IPS-18a (cell line): ENCODE data around the gene RTL5.

Experiments used
- H3K27ac ChIP-seq: one replicate; pipeline ENCODE4 v1.5.1; 2013; ENCODE audit warnings: low read length
- H3K27me3 ChIP-seq: one replicate; pipeline ENCODE4 v1.6.1; 2013; ENCODE audit warnings: mild to moderate bottlenecking, low read length; ENCODE audit not compliant: control insufficient read depth, insufficient read depth
- H3K36me3 ChIP-seq: one replicate; pipeline ENCODE4 v1.6.1; 2013; ENCODE audit warnings: low read depth, low read length; ENCODE audit not compliant: control insufficient read depth
- H3K4me1 ChIP-seq: one replicate; pipeline ENCODE4 v1.6.1; 2013; ENCODE audit warnings: low read depth, low read length; ENCODE audit not compliant: control insufficient read depth
- H3K4me3 ChIP-seq: one replicate; pipeline ENCODE4 v1.5.1; 2013; ENCODE audit warnings: low read length
- H3K9ac ChIP-seq: one replicate; pipeline ENCODE4 v1.6.1; 2013; ENCODE audit warnings: mild to moderate bottlenecking, low read length, moderate library complexity
- H3K9me3 ChIP-seq: one replicate; pipeline ENCODE4 v1.6.1; 2013; ENCODE audit warnings: low read depth, low read length; ENCODE audit not compliant: control insufficient read depth

RTL5 gene

DNA sequence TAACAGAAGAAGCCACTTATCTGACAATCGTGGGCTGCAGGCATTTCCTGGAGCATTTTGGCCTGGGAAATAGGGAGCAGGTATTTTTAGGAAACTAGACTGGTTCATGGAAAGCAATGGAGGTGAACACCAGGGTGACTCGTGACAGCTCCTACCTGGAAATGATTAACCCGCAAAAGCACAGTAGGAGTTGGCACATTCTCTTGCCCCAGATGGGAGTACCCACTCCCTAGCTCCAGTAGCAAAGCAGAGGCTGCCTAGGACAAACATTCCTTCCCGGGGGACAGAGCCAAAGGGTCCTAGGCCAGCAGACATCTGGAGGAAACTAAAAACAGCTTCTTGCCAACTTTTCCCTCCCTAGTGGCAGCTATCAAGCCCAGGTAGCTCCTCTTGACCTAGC is 29.0 kb downstream of the RTL5 start:
- H3K27ac ChIP-seq, result no peak overlapping the region
- H3K36me3 ChIP-seq, result no peaks in the 10 kb centered on the region
- peaks cover 5% of the 10 kb centered on the region for H3K4me1 ChIP-seq
- peaks cover 16% of the 10 kb centered on the region for H3K9me3 ChIP-seq
- H3K27me3 ChIP-seq, result no peaks in the 10 kb centered on the region
- H3K9ac ChIP-seq, result no peak overlapping the region
- H3K4me3 ChIP-seq, result no peak overlapping the region

DNA sequence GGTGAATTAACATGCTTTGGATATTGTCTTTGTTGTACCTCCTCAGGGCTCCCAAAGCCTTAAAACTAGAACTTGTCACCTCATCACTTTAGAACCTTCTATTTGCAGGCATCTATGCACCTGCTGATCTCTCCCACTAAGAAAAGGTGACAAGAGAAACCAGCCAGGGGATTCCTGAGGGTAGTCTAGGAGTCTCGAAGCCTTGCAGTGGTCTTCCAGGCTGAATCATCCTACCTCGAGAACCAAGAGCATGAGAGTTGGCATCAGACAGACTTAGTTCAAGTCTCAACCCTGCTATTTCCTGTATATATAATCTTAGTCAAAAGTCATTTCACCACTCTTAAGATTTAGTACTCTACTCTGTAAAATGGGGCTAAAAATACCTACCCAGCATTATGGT is 29.6 kb downstream of the RTL5 start:
- H3K36me3 ChIP-seq, result no peaks in the 10 kb centered on the region
- H3K9ac ChIP-seq, result no peak overlapping the region
- peaks cover 5% of the 10 kb centered on the region for H3K4me1 ChIP-seq
- no peaks in the 10 kb centered on the region for H3K27me3 ChIP-seq
- peaks cover 17% of the 10 kb centered on the region for H3K9me3 ChIP-seq
- H3K4me3 ChIP-seq, result no peak overlapping the region
- H3K27ac ChIP-seq, result no peak overlapping the region

DNA sequence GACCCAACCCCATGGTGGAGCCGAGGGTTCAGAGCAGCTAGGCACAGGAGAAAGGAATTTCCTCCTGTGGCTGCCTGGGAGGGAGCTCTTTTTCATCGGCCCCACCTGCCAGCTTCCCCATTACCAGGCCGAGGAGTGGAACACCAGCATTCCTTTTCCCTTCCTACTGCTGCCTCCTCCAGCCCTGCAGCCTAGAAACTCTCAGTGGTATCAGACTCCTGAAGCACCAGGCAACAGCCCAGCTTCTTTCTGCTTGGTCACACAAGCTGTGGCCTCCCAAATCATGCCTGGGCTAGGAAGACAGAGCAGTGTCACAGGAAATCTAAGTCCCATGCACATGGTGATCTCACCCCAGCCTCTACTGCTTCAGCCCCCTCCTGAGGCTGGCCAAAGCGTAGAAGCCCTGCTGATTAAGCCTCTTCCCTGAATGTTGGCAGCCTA is 30.1 kb downstream of the RTL5 start:
- H3K27ac ChIP-seq, result no peak overlapping the region

DNA sequence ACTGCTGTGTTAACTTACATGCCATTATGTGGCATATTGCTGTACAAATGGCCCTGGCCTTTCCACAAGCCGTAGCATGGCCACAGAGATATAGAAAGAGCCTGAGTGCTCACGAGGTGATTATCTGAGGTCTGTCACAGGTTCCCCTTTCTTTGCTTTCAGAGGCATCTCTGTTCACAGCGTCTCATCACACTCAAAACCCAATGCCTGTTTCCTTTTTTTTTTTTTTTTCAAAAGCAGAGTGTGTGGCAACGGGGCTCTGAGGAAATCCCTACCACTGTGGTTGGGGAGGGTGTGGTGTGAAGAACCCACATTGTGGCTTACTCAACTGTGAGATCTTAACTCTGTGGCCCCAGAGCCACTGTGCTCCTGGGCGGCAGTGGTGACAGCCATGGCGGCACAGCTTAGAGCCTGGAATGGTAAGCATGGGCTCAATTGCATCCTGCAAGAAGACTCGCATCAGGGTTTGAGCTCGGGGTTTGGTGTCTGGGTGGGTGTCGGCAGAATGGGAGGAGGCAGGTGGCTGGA is 30.8 kb downstream of the RTL5 start:
- H3K9ac ChIP-seq, result no peak overlapping the region
- H3K4me1 ChIP-seq, result peaks cover 5% of the 10 kb centered on the region
- no peak overlapping the region for H3K27ac ChIP-seq
- H3K36me3 ChIP-seq, result no peaks in the 10 kb centered on the region
- H3K4me3 ChIP-seq, result no peak overlapping the region
- no peaks in the 10 kb centered on the region for H3K27me3 ChIP-seq
- H3K9me3 ChIP-seq, result peaks cover 20% of the 10 kb centered on the region

More for the DNA sequence above, 30.1 kb downstream of the RTL5 start:
- Histone ChIP-seq H3K9ac (no peak overlapping the region), H3K4me3 (no peak overlapping the region), H3K36me3 (no peaks in the 10 kb centered on the region), H3K4me1 (peaks cover 5% of the 10 kb centered on the region), H3K9me3 (peaks cover 20% of the 10 kb centered on the region), H3K27me3 (no peaks in the 10 kb centered on the region)

DNA sequence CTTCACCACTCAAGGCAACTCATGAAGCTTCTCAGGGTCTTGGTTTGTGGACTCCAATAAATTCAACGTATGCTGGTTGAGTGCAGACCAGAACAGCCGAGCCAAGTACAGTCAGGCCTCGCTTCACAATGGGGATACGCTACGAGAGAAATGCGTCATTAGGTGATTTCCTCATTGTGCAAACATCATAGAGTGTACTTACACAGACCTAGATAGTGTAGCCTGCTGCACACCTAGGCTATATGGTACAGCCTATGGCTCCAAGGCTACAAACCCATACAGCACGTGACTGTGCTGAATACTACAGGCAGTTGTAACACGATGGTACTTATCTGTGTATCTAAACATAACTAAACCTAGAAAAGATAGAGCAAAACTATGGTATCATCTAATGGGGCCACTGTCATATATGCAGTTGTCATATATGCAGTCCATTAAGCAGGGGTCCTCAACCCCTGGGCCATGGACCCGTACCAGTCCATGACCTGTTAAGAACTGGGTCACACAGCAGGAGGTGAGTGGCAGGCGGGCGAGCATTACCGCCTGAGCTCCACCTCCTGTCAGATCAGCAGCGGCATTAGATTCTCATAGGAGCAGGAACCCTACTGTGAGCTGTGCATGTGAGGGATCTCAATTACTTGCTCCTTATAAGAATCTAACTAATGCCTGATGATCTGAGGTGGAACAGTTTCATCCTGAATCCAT is 31.5 kb downstream of the RTL5 start:
- no peaks in the 10 kb centered on the region for H3K27me3 ChIP-seq
- H3K4me1 ChIP-seq, result peaks cover 5% of the 10 kb centered on the region
- H3K9ac ChIP-seq, result no peak overlapping the region
- no peak overlapping the region for H3K27ac ChIP-seq
- no peaks in the 10 kb centered on the region for H3K36me3 ChIP-seq
- peaks cover 20% of the 10 kb centered on the region for H3K9me3 ChIP-seq
- no peak overlapping the region for H3K4me3 ChIP-seq

DNA sequence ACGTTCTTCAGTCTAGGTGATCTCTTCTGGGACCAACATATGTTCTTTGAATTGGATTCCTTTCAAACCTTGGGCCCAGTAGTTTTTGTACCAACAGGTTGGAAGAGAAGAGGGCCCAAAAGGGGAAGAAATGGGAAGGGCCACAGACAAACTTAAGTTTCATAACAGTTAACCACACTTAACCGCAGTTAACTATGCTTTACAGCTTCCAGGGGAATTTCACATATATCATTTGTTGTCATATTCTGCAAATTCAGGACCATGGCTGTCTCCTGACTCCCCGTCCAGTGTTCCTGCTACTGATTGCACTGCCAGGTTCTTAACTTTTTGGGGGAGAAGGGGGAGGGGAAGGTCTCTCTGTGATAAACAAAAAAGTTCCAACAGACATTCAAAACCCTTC is 34.6 kb downstream of the RTL5 start:
- no peaks in the 10 kb centered on the region for H3K27me3 ChIP-seq
- no peak overlapping the region for H3K9ac ChIP-seq
- no peaks in the 10 kb centered on the region for H3K36me3 ChIP-seq
- H3K27ac ChIP-seq, result no peak overlapping the region
- H3K4me1 ChIP-seq, result peaks cover 12% of the 10 kb centered on the region
- H3K9me3 ChIP-seq, result peaks cover 15% of the 10 kb centered on the region
- no peak overlapping the region for H3K4me3 ChIP-seq

DNA sequence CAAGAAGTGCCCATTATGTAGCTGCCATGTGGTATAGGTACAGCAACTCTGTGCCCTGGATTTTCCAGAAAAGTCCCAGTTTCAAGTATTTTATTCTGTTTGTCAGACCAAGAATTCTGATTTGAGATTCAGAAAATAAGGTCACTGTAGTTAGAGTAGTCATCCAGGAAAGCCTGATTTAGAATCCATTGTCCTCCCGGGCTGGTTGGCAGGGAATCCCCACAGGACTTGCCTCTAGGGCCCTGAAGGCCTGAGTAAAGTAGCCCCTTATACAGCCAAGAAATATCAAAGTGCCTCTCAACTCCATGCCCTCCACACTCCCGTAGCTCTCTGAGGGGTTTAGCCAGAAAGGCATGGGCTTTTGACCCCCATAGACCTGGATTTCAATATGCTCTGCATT is 36.3 kb downstream of the RTL5 start:
- Histone ChIP-seq H3K27ac (no peak overlapping the region), H3K9me3 (peaks cover 15% of the 10 kb centered on the region), H3K27me3 (no peaks in the 10 kb centered on the region), H3K4me3 (no peak overlapping the region), H3K4me1 (peaks cover 7% of the 10 kb centered on the region), H3K36me3 (no peaks in the 10 kb centered on the region), H3K9ac (no peak overlapping the region)

DNA sequence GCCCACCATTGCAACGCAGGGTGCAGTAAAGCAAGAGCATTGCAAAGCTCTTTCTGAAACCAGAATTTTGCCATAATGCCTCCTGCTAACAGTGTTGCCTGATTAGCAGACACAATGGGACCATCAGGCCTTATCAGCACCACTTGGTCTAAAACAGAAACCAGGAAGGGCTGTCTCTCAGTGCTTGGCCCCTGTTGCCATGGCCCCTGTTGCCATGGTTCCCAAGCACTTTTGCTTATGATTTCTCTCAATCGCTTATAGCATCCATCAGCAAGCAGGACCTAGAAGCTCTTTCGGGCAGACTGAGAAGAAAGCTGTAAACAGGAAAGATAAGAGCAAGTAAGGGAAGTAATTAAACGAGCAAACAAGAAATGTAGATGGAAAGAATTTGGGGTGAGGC is 36.8 kb downstream of the RTL5 start:
- Histone ChIP-seq H3K4me1 (peaks cover 7% of the 10 kb centered on the region), H3K9ac (no peak overlapping the region), H3K27ac (no peak overlapping the region), H3K36me3 (no peaks in the 10 kb centered on the region), H3K4me3 (no peak overlapping the region), H3K9me3 (peaks cover 13% of the 10 kb centered on the region), H3K27me3 (no peaks in the 10 kb centered on the region)

DNA sequence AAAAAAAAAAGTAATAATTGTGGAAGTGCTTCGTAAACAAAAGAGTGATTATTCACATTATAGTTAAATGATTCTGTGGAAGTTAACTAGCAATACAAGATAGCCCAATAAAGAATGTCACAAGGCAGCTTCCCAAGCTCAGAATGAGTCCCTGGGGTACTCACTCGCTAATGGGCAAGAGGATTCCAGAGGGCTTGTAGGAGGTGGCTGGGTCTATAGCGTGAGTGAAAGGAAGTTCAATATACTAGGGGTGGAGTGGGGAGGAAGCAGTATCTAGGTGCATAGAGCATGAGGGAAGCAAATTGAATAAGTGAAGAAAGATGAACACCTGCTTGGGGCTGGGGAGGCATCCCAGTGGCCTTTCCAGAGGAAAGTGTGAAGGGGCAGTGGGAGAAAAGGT is 42.5 kb downstream of the RTL5 start:
- no peak overlapping the region for H3K27ac ChIP-seq
- H3K27me3 ChIP-seq, result no peaks in the 10 kb centered on the region
- no peaks in the 10 kb centered on the region for H3K36me3 ChIP-seq
- H3K9ac ChIP-seq, result no peak overlapping the region
- H3K4me1 ChIP-seq, result no peaks in the 10 kb centered on the region
- H3K4me3 ChIP-seq, result no peak overlapping the region
- peaks cover 5% of the 10 kb centered on the region for H3K9me3 ChIP-seq

DNA sequence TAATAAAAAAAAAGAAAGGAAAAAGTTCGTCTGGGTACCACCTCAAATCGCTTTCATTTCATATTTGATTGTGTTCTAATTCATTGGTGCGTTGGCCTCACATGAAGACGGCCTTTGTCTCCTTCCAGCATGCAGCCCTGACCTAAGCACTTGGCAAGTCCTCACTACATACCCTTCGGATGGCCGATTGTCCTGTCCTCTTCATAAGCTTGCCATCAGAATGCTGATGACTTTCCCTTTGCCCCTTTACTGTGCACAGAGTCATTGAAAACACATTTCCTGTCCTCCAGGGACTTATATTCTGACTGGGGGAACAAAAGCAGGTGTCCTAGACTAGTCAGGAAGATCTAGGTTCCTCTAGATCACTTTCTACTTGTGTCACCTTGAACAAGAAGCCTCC is 43.0 kb downstream of the RTL5 start:
- no peak overlapping the region for H3K27ac ChIP-seq
- H3K9ac ChIP-seq, result no peak overlapping the region
- H3K27me3 ChIP-seq, result no peaks in the 10 kb centered on the region
- no peaks in the 10 kb centered on the region for H3K36me3 ChIP-seq
- peaks cover 7% of the 10 kb centered on the region for H3K9me3 ChIP-seq
- no peak overlapping the region for H3K4me3 ChIP-seq
- H3K4me1 ChIP-seq, result no peaks in the 10 kb centered on the region

DNA sequence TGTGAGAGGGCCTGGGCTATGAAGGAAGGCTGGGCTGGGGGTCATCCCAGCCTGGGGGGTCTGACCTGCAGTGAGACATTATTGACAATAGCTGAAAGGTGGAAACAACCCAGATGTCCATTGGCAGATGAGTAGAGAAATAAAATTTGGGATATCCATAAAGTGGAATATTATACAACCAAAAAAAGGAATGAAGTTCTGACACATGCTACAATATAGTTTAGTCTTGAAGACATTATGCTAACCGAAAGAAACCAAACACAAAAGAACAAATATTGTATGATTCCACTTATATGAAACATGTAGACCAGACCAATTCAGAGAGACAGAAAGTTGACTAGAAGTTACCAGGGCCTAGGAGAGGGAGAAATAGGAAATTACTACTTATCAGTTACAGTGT is 44.7 kb downstream of the RTL5 start:
- Histone ChIP-seq H3K27ac (no peak overlapping the region), H3K4me1 (no peaks in the 10 kb centered on the region), H3K9me3 (peaks cover 8% of the 10 kb centered on the region), H3K4me3 (no peak overlapping the region), H3K36me3 (no peaks in the 10 kb centered on the region), H3K9ac (no peak overlapping the region), H3K27me3 (no peaks in the 10 kb centered on the region)

DNA sequence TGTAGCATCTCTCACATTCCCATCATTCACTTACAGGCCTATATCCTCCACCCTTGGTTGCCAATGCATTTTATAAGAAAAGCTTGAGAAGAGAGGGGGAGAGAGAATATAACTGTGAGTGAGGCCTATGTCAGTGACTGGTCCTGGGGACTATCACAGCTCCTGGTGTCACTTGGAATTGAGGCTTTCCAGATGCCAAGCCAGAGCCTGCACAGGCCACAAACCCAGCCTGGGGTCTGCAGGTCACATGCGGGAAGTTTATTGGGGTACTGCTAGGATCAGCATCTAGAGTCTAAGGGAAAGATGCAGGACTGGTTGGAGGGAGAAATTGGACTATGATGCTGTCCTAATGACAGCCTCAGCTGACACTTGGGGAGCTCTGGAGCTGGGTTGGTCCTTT is 47.6 kb downstream of the RTL5 start:
- Histone ChIP-seq H3K4me3 (no peak overlapping the region), H3K9ac (no peak overlapping the region), H3K27me3 (no peaks in the 10 kb centered on the region), H3K9me3 (peaks cover 8% of the 10 kb centered on the region), H3K36me3 (no peaks in the 10 kb centered on the region), H3K27ac (no peak overlapping the region), H3K4me1 (no peaks in the 10 kb centered on the region)
